ENCODE data around the gene MARK3.

Gene MARK3

GRCh38 chr14:103367995-103368394 lies 17.2 kb upstream of the MARK3 start:
- DNase-seq: peak; percentile 84

GRCh38 chr14:103370087-103370486 lies 15.1 kb upstream of the MARK3 start:
- DNase-seq: no peak

GRCh38 chr14:103372017-103372416 lies 13.2 kb upstream of the MARK3 start:
- DNase-seq: no peak

- DNase-seq: peak; percentile 88
Observed at GRCh38 chr14:103372552-103373304, 12.5 kb upstream of the MARK3 start.

- no peak for DNase-seq
Observed at GRCh38 chr14:103374121-103374520, 11.1 kb upstream of the MARK3 start.

- DNase-seq: no peak
Observed at GRCh38 chr14:103377522-103378037, 7.6 kb upstream of the MARK3 start.

GRCh38 chr14:103378038-103378854 lies 7.0 kb upstream of the MARK3 start:
- no peak for DNase-seq

- no peak for DNase-seq
Observed at GRCh38 chr14:103380719-103381377, 4.4 kb upstream of the MARK3 start.

- DNase-seq: peak; percentile 80
Observed at GRCh38 chr14:103382376-103382775, 2.8 kb upstream of the MARK3 start.

- no peak for DNase-seq
Observed at GRCh38 chr14:103384450-103385151, 614 bp upstream of the MARK3 start.

- no peak for DNase-seq
Observed at GRCh38 chr14:103385929-103386712, 906 bp downstream of the MARK3 start.

GRCh38 chr14:103386713-103387329 lies 1.6 kb downstream of the MARK3 start:
- DNase-seq: no peak

GRCh38 chr14:103388664-103389063 lies 3.4 kb downstream of the MARK3 start:
- DNase-seq: no peak

- DNase-seq: no peak
Observed at GRCh38 chr14:103390605-103391004, 5.4 kb downstream of the MARK3 start.

- DNase-seq: peak; percentile 89
Observed at GRCh38 chr14:103391048-103391447, 5.8 kb downstream of the MARK3 start.

GRCh38 chr14:103392106-103392505 lies 6.9 kb downstream of the MARK3 start:
- no peak for DNase-seq

- no peak for DNase-seq
Observed at GRCh38 chr14:103392572-103392971, 7.4 kb downstream of the MARK3 start.

GRCh38 chr14:103393070-103393469 lies 7.9 kb downstream of the MARK3 start:
- DNase-seq: no peak

- DNase-seq: peak; percentile 81
Observed at GRCh38 chr14:103393676-103394626, 8.7 kb downstream of the MARK3 start.

- no peak for DNase-seq
Observed at GRCh38 chr14:103395244-103395643, 10.0 kb downstream of the MARK3 start.

All from fibroblast of skin of scalp (primary cell).